Measurements from ENCODE around the gene IMMP2L.
"Not testable (repeated sequence)": the region's sequence is repeated elsewhere in the genome, so short reads cannot be mapped to it uniquely, and the experiment has no call there.

IMMP2L gene

DNA sequence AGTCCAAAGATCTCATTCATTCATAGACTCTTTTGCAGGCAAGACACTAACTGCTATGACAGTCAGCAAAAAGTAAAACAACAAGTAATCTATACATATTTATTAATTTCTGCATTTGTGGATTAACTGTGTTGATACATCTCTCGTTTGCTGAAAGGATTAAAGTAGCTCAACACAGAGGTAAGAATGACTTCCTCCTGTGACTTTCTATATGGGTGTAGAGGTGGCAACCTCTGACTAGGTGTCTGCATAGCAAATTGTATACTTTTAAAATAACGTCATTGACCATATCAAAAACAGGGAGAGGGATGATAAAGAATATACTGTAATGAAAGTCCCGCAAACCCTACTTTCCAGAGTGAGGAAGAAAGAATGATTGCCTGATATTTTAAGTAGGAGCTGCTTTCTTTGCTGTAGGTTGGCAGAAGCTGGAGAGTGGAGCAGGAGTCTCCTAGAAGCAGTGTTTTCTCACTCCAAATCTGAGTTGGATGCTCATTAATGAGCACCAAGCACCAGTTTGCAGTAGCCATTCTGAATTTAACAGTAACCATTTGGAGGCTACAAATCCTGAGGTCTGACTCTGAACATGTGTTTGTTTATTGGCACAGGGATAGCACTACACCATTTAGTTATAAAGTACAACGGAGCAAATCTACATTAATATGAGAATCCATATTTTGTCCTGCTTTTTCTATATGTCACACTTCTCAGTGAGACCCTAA lies 480.6 kb downstream of the IMMP2L start:
- no peak for DNase-seq (ENCODE audit: low read depth, low spot score)
- no peak overlapping the region for H3K4me3 ChIP-seq (ENCODE audit: low read length)

GRCh38 chr7:111080495-111081105 lies 481.7 kb downstream of the IMMP2L start:
- no peak overlapping the region for H3K4me3 ChIP-seq (ENCODE audit: low read length)
- DNase-seq (ENCODE audit: low read depth, low spot score), result no peak

DNA sequence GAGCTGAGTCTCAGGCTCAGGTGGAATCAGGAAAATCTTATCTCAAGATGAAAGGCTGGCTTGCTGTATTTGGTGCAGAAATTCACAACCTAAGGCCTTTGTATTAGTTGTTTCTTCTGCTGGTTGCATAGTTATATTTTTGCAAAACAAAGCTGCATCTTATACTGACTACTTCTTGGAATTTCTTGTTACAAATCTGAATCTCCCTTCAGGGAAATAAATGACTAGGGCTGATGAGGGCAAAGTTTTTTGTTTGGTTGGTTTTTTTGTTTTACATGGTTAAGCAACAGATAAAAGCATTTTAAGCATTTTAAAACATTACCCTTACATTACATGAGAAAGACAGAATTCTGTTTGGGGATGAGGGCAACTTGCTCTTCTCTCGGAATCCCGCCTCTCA lies 485.3 kb downstream of the IMMP2L start:
- no peak overlapping the region for H3K4me3 ChIP-seq (ENCODE audit: low read length)
- DNase-seq (ENCODE audit: low read depth, low spot score), result no peak

- no peak for DNase-seq (ENCODE audit: low read depth, low spot score)
- H3K4me3 ChIP-seq (ENCODE audit: low read length), result no peak overlapping the region
These were observed 486.1 kb downstream of the IMMP2L start for GRCh38 chr7:111076205-111076604.

DNA sequence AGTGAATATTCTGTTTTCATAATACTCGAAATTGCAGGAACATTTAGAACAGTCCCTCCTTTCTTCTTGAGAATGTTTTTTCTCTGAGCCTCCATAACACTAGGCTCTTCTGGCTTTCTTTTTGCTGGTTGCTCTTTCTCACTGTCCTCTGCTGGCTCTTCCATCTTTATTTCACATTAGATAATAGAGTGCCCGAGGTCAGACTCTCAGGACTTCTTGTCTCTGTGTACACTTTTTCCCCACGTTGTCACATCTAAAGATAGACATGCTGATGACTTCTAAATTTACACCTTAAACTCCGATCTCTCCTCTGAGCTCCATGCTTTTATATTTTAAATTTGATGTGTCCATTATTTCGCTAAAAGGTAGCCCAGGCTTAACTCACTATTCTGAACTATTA lies 486.8 kb downstream of the IMMP2L start:
- H3K4me3 ChIP-seq (ENCODE audit: low read length), result no peak overlapping the region

DNA sequence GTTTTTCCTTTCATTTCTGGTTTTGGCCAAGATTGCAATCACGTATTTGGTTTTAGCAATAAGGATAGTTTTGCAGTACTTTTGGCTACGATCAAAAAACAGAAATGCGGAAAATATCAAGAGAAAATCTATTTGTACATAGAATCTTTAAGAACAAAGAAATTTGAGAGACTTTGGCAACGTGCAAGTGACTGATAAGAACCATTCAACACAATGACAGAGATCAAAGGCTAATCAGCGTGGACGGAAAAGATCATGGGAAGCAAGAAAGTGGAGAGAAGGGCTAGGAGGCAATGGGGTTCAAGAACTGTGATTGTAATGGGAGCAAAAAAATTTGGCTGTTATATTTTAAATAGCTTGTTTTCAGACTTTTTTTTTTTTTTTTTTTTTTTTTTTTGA lies 487.5 kb downstream of the IMMP2L start:
- no peak overlapping the region for H3K4me3 ChIP-seq (ENCODE audit: low read length)
- DNase-seq (ENCODE audit: low read depth, low spot score), result peak; percentile 32

More for the DNA sequence above, 486.8 kb downstream of the IMMP2L start:
- DNase-seq (ENCODE audit: low read depth, low spot score), result no peak

DNA sequence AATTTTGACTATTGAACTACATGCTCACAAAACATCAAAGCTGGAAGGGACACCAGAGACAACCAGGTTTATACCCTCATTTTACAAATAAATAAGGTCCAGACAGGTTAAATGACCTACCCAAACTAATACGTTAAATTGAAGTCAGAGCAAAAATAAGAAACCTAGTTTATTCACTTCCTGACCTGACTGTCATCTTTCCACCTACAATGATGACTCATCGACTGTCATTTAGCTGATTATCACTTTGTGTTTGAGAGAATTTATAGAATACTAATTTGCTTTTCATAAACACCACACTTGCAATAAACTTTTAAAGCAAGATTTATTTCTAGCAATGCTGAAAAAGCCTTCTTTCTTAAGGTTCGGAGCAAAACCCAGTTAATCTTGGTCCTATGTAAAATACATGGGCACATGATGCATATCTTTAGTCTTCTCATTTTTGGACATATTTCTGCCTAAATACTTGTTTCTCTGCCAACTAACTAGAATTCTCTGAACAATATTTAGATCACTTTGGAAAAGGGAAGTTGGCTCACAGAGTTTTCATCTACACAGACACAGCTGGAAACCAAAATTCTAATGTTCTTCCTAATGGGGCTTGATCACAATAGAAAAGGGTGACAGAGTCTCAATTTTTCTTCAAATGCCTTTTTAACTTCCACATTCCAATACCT lies 488.1 kb downstream of the IMMP2L start:
- no peak overlapping the region for H3K4me3 ChIP-seq (ENCODE audit: low read length)
- no peak for DNase-seq (ENCODE audit: low read depth, low spot score)

DNA sequence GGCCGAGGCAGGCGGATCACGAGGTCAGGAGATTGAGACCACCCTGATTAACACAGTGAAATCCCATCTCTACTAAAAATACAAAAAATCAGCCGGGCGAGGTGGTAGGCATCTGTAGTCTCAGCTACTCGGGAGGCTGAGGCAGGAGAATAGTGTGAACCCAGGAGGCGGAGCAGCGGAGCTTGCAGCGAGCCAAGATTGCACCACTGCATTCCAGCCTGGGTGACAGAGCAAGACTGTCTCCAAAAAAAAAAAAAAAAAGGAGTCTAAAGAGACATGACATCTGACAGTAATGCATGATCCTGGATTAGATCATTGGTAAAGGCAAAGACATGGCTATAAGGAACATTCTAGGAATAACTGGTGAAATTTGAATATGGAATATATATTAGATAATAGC lies 489.6 kb downstream of the IMMP2L start:
- DNase-seq (ENCODE audit: low read depth, low spot score); H3K4me3 ChIP-seq (ENCODE audit: low read length): not testable (repeated sequence)

GRCh38 chr7:111071556-111071955 lies 490.7 kb downstream of the IMMP2L start:
- no peak overlapping the region for H3K4me3 ChIP-seq (ENCODE audit: low read length)
- DNase-seq (ENCODE audit: low read depth, low spot score), result peak; percentile 35

DNA sequence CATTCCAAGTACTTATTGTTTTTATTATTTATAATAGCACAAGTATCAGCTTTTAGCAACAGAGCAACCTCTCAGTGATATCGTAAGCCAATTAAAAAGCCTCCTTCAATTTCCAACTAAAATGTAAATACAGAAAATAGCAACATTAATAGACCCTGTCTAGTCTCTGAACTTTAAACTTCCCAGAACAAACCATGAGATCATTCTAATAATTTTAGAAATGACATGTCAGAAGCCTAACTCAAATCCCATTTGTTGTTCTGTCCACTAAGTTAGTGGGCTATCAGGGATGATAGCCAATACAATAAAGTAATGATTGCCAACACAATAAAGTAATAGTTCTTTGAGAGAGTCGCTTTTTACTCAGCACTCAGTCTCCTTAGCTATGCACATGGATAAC lies 493.7 kb downstream of the IMMP2L start:
- DNase-seq (ENCODE audit: low read depth, low spot score), result no peak
- no peak overlapping the region for H3K4me3 ChIP-seq (ENCODE audit: low read length)

- no peak for DNase-seq (ENCODE audit: low read depth, low spot score)
- no peak overlapping the region for H3K4me3 ChIP-seq (ENCODE audit: low read length)
These were observed 494.6 kb downstream of the IMMP2L start for GRCh38 chr7:111067682-111068081.

- no peak overlapping the region for H3K4me3 ChIP-seq (ENCODE audit: low read length)
- no peak for DNase-seq (ENCODE audit: low read depth, low spot score)
These were observed 495.0 kb downstream of the IMMP2L start for GRCh38 chr7:111067251-111067650.

GRCh38 chr7:111063166-111063565 lies 499.1 kb downstream of the IMMP2L start:
- DNase-seq (ENCODE audit: low read depth, low spot score), result no peak

GRCh38 chr7:111059833-111060232 lies 502.5 kb downstream of the IMMP2L start:
- no peak for DNase-seq (ENCODE audit: low read depth, low spot score)
- H3K4me3 ChIP-seq (ENCODE audit: low read length), result no peak overlapping the region

More at GRCh38 chr7:111063166-111063565, 499.1 kb downstream of the IMMP2L start:
- H3K4me3 ChIP-seq (ENCODE audit: low read length), result no peak overlapping the region

- no peak overlapping the region for H3K4me3 ChIP-seq (ENCODE audit: low read length)
- no peak for DNase-seq (ENCODE audit: low read depth, low spot score)
These were observed 505.2 kb downstream of the IMMP2L start for GRCh38 chr7:111057066-111057465.

- no peak overlapping the region for H3K4me3 ChIP-seq (ENCODE audit: low read length)
- no peak for DNase-seq (ENCODE audit: low read depth, low spot score)
These were observed 505.9 kb downstream of the IMMP2L start for GRCh38 chr7:111056371-111056770.

GRCh38 chr7:111053035-111053434 lies 509.3 kb downstream of the IMMP2L start:
- no peak overlapping the region for H3K4me3 ChIP-seq (ENCODE audit: low read length)
- no peak for DNase-seq (ENCODE audit: low read depth, low spot score)

DNA sequence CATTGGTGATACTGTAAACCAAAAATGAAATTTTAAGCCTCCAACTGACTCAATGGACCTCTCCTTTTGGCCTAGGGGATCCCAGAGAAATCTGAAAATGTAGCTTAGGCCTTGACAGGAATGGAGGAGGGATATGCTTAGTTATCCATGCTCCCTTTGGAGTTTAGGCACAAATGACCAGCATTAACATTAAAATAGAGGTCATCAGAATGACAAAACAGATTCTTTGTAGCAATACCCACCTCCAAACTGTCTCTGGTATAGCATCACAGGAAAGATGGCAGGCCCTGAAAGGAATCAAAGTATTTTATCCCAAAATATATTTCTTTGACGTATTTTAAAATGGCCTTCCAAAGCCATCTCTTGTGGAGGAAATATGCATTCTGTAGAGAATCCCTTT lies 510.5 kb downstream of the IMMP2L start:
- no peak for DNase-seq (ENCODE audit: low read depth, low spot score)
- H3K4me3 ChIP-seq (ENCODE audit: low read length), result no peak overlapping the region

GRCh38 chr7:111050875-111051416 lies 511.3 kb downstream of the IMMP2L start:
- no peak overlapping the region for H3K4me3 ChIP-seq (ENCODE audit: low read length)
- DNase-seq (ENCODE audit: low read depth, low spot score), result no peak
